ENCODE measurements around the gene NUDC.

DNA sequence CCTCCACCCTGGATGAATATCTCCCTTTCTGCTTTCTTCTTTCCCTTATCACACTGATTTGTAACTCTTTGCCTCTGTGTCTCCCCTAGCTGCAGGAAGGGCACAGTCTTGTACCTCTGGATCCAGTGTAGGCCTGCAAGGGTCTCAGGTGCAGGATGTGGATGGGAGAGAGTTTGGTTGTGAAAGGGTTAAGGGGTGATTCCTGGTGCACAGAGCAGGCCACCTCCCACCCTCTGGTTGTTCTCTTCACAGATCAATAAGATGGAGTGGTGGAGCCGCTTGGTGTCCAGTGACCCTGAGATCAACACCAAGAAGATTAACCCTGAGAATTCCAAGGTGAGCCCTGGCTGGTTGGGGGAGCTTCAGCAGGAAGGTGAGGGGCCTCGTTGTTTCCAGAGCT is 23.6 kb downstream of the NUDC start:
- TF ChIP-seq, protein P1, sequence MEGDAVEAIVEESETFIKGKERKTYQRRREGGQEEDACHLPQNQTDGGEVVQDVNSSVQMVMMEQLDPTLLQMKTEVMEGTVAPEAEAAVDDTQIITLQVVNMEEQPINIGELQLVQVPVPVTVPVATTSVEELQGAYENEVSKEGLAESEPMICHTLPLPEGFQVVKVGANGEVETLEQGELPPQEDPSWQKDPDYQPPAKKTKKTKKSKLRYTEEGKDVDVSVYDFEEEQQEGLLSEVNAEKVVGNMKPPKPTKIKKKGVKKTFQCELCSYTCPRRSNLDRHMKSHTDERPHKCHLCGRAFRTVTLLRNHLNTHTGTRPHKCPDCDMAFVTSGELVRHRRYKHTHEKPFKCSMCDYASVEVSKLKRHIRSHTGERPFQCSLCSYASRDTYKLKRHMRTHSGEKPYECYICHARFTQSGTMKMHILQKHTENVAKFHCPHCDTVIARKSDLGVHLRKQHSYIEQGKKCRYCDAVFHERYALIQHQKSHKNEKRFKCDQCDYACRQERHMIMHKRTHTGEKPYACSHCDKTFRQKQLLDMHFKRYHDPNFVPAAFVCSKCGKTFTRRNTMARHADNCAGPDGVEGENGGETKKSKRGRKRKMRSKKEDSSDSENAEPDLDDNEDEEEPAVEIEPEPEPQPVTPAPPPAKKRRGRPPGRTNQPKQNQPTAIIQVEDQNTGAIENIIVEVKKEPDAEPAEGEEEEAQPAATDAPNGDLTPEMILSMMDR (IDR thresholded peaks at IDR 0.05) = no peak
- TF ChIP-seq POLR2A (IDR thresholded peaks at IDR 0.05) = no peak

All from uterus (tissue), 2 donors.